ENCODE results near the gene CLEC2A.

GRCh38 chr12:9957834-9958233 is 25.7 kb upstream of the CLEC2A start:
- TF ChIP-seq CTCF (IDR thresholded peaks at IDR 0.05 in 4 of 5, conservative IDR thresholded peaks at IDR 0.05 in 1 of 5) (no peak), POLR2A (IDR thresholded peaks at IDR 0.05) (no peak)
